GM19099 (cell line): Measurements from ENCODE around the gene TSR2.

Experiments
- POLR2A ChIP-seq: IDR thresholded peaks from 3 replicates; pipeline ENCODE4 v1.6.1; 2011; ENCODE audit warnings: low read depth; ENCODE audit not compliant: insufficient read length; ENCODE audit errors: extremely low read depth

The TSR2 gene

GRCh38 chrX:54444752-54445151 lies 4.5 kb downstream of the TSR2 start:
- no peak for TF ChIP-seq POLR2A

DNA sequence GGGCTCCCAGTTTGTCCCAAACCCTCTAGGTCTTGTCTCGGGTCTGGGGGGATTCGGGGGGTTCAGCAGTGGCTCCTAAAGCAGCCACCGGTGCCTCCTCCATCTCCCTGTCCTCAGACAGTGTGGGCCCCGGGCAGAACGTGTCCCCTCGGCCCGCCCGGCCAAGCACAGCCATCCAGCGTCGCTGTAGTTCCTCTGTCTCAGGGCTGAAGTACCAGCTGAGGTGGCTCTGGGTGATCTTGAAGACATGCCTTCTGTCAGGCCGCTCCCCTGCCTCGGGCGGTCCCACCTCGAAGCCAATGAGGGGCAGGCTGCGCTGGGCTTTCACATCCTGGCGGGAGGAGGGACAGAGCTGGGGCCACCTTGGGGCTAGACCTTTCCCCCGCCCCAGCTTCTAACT lies 5.9 kb downstream of the TSR2 start:
- TF ChIP-seq POLR2A = no peak

DNA sequence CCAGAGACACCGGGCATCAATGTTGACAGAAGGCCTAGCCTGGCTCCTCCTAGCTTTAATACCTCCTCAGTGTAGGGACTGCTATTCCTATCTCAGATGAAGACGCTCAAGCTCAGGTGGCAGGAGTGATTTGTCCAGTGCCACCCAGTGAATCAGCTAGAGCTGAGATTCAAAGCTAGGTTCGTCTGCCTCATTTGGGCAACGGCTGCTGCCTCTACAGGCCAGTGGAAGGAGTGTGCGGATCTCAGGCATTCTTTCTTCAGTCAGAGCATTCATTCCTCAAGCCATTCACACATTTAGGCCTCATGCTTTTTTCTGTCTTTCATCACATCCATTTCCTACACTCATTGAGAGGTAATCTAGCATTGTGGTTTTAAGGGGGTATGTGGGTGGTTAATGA lies 7.3 kb downstream of the TSR2 start:
- TF ChIP-seq POLR2A = no peak

- no peak for TF ChIP-seq POLR2A
Measured at GRCh38 chrX:54449929-54450328, 9.7 kb downstream of the TSR2 start.

GRCh38 chrX:54452920-54453319 lies 12.7 kb downstream of the TSR2 start:
- TF ChIP-seq POLR2A = no peak

- TF ChIP-seq POLR2A = no peak
Measured at GRCh38 chrX:54470054-54470760, 30.0 kb downstream of the TSR2 start.

DNA sequence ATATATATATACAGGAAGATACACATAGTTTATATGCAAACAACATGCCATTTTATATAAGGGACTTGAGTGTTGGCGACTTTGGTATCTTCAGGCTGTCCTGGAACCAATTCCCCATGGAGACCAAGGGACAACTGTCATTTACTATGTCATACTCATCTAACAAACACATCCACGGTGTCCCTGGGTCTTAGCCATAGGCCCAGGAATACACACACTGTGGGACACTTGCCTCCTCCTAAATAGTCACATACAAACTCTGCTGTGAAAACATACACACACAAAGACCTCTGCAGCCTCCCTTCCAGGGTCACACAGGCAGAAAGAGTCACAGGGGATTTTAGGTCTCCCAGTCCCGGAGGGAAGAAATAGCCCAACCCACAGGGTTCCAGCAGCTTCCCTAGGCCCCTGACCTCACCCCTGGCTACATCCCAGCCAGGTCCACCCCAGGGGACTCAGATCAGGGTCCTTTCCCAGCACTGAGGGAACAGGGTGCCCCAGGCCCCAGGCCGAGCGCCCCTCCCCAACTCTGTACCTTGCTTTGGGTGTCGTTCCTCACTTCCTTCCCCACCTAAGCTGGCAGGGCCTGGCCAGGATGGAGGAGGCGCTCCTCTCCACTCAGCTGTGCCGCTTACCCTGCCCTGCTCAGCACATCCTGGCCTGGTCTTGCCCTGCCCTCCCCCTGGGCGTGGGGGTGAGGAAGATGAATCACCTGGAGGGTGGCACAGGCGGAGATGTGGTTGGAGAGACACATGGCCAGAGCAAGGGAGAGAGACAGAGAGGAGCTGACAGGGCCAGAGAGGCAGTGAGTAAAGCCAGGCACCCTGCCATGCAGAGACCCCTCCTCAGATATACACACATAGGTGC lies 34.0 kb downstream of the TSR2 start:
- TF ChIP-seq POLR2A = no peak

- no peak for TF ChIP-seq POLR2A
Measured at GRCh38 chrX:54479136-54480111, 39.2 kb downstream of the TSR2 start.

DNA sequence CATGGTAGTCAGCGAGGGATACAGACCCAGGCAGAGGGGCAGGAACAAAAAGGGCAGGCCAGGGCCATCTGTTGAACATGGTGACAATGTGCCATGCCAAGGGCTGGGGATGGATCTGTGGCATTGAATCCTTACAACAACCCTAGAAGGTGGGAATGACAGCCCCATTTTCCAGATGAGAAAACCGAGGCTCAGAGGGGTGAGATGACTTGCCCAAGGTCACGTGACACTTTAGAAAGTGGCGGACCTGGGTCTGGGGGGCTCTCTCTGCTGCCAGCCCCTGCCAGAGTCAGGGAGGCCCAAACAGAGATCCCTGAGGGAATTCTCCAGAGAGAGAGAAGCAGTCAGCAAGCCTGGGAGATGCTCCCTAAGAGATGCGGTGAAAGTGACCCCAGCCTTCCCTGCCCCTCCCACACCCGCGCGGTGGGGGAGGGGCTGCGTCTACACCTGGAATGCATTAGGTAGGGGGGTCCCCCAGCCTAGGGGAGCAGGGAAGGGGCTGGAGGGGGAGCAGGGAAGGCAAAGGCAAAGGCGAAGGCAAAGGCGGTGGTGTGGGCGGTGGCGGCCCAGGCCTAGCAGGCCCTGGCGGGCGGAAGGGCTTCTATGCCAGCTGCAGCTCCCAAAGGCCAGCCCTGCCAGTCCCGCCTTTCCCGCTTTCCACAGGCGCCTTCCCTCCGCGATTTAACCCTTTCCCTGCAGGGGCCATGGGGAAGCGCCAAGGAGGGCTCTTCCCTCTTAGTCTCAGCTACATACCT lies 42.8 kb downstream of the TSR2 start:
- no peak for TF ChIP-seq POLR2A

DNA sequence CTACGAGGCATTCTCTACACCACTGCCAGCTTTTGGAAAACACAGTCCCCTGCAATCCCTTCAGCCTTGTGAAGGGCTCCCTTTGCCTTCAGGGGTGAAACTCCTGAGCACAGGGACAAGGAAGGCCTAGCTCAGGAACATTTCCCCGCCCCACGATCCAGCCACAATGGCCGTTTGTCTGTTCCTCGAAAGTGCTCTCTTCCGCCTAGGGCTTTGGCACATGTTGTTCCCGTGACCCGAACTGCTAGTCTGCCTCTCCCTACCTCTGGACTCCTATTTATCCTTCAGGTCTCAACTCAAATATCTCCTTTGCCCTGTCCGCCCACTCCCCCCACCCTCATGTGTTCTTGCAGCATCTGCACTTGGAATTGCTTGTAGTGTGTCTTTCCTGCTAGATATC lies 43.7 kb downstream of the TSR2 start:
- TF ChIP-seq POLR2A = no peak

DNA sequence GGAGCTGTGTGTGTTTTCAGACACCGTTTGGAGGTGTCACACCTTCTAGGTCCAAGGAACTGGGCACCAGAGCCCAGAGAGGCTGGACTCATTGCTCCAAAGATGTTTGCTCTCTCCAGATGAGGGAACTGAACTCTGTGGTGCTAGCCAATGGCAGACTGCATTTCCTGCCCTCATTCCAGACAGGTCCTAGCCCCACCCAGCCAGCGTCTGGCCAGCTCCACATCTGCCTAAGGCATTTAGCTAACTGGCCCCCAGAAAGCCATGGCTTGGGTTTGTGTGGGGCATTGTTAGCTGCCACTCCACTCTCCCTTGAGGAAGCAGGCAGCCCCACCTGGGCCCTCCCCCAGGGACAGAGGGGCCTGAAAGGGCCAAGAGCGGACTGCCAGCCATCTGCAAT lies 44.5 kb downstream of the TSR2 start:
- no peak for TF ChIP-seq POLR2A

GRCh38 chrX:54492340-54492739 lies 52.1 kb downstream of the TSR2 start:
- no peak for TF ChIP-seq POLR2A

DNA sequence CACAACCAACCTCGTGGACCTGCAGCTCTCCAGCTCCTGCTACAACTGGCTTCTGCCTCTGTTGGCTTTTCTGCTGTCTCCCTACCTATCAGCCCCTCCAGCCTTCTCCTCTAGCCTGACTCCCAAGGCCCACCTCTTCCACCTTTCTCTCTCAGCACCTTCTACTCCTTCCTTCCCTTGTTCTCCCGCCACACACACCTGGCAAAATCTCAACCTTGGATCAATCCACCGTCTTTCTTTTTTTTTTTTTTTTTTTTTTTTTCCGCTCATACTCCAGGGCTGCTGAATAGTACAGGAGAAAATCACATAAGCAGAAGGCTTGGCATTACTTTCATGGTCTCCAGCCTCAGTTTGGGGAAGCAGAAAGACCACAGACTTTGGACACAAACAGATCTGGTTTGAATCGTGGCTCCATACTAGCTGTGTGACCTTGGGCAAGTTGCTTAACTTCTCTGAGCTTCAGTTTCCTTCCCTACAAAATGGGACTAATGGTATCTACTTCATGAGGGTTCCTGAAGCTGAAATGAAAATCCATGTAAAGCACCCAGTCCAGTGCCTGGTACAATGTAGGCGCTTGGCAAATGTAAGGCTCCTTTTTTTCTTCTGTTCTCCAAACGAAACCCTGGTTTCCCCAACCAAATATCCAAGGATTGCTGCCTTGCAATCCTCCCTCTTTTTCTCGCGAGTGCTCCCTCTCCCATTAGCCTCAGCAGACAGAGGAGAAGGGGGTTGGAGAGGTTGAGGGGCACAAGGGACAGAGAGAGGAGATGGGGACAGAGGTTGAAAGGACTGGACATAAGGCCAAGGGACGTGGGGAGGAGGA lies 54.2 kb downstream of the TSR2 start:
- no peak for TF ChIP-seq POLR2A
